DOHH2 (cell line): ENCODE results near the gene FFAR3.
A peak's percentile ranks its signal among the peaks of the same experiment; 100 is the strongest.

Source experiments
- H3F3A ChIP-seq: fragments of 200-600 bp; sonication (generic), shearing (Covaris generic); 2 replicates; pipeline ENCODE4 v1.6.0; 2016; ENCODE audit warnings: antibody characterized with exemption, mild to moderate bottlenecking; ENCODE audit not compliant: control insufficient read depth, insufficient read depth
- H3K27ac ChIP-seq: fragments of 200-600 bp; sonication (generic); 2 replicates; pipeline ENCODE4 v1.5.1; 2014; ENCODE audit warnings: low read depth, mild to moderate bottlenecking, low read length, moderate library complexity
- H3K27me3 ChIP-seq: fragments of 200-600 bp; sonication (generic); 2 replicates; pipeline ENCODE4 v1.6.1; 2014; ENCODE audit warnings: mild to moderate bottlenecking, low read length, mixed read lengths; ENCODE audit not compliant: control insufficient read depth
- H3K36me3 ChIP-seq: fragments of 200-600 bp; sonication (generic); 2 replicates; pipeline ENCODE4 v1.6.1; 2014; ENCODE audit warnings: mild to moderate bottlenecking, low read length, moderate library complexity, mixed read lengths; ENCODE audit not compliant: control insufficient read depth
- H3K4me1 ChIP-seq: fragments of 200-600 bp; sonication (generic); 2 replicates; pipeline ENCODE4 v1.6.1; 2014; ENCODE audit warnings: mild to moderate bottlenecking, low read length, mixed read lengths; ENCODE audit not compliant: control insufficient read depth
- H3K4me2 ChIP-seq: fragments of 200-600 bp; sonication (generic); 2 replicates; pipeline ENCODE4 v1.6.0; 2014; ENCODE audit warnings: mild to moderate bottlenecking, low read length, moderate library complexity
- H3K4me3 ChIP-seq: fragments of 200-600 bp; sonication (generic); 2 replicates; pipeline ENCODE4 v1.5.1; 2014; ENCODE audit warnings: mild to moderate bottlenecking, low read length, mixed read lengths
- H3K79me2 ChIP-seq: fragments of 200-600 bp; sonication (generic); 2 replicates; pipeline ENCODE4 v1.6.1; 2014; ENCODE audit warnings: mild to moderate bottlenecking, low read length, mixed read lengths; ENCODE audit not compliant: control insufficient read depth
- H3K9me2 ChIP-seq: fragments of 200-600 bp; sonication (generic); replicated peaks from 2 replicates; pipeline ENCODE4 v1.6.1; 2014; ENCODE audit warnings: mild to moderate bottlenecking, low read length, mixed read lengths; ENCODE audit not compliant: control insufficient read depth
- H3K9me3 ChIP-seq: fragments of 200-600 bp; sonication (generic); 2 replicates; pipeline ENCODE4 v1.6.1; 2014; ENCODE audit warnings: antibody characterized with exemption, low read length, mixed read lengths; ENCODE audit not compliant: control insufficient read depth, insufficient read depth
- H4K20me1 ChIP-seq: fragments of 200-600 bp; sonication (generic); 2 replicates; pipeline ENCODE4 v1.6.0; 2014; ENCODE audit warnings: low read depth, mild to moderate bottlenecking, antibody characterized with exemption, low read length, moderate library complexity; ENCODE audit not compliant: control insufficient read depth, insufficient read depth
- EZH2phosphoT487 ChIP-seq: fragments of 200-600 bp; sonication (generic); IDR thresholded peaks from 2 replicates; pipeline ENCODE4 v1.6.1; 2017; ENCODE audit warnings: borderline replicate concordance, mild to moderate bottlenecking, antibody characterized with exemption, low read length, moderate library complexity, mixed read lengths
- TF ChIP-seq, protein P1 (sequence below): fragments of 200-600 bp; sonication (generic); IDR thresholded peaks from one replicate; pipeline ENCODE4 v1.5.1; 2014; ENCODE audit warnings: antibody characterized with exemption, mild to moderate bottlenecking, low read depth, low read length; ENCODE audit not compliant: poor library complexity, severe bottlenecking

FFAR3 gene

GRCh38 chr19:35315883-35316282, 42.4 kb upstream of the FFAR3 start:
- Histone ChIP-seq H4K20me1 (no peaks in the 10 kb centered on the region), H3K36me3 (no peaks in the 10 kb centered on the region; the same call in 1 of the 2 replicates), H3K79me2 (no peaks in the 10 kb centered on the region), H3K4me2 (peak overlapping the region; percentile 86), H3K4me3 (peak overlapping the region; percentile 64), H3K4me1 (peaks cover 99% of the 10 kb centered on the region), H3K27ac (peak overlapping the region; percentile 98), H3K9me3 (no peaks in the 10 kb centered on the region), H3K9me2 (no peaks in the 10 kb centered on the region), H3F3A (peaks cover 27% of the 10 kb centered on the region), H3K27me3 (no peaks in the 10 kb centered on the region)
- TF ChIP-seq, protein P1, sequence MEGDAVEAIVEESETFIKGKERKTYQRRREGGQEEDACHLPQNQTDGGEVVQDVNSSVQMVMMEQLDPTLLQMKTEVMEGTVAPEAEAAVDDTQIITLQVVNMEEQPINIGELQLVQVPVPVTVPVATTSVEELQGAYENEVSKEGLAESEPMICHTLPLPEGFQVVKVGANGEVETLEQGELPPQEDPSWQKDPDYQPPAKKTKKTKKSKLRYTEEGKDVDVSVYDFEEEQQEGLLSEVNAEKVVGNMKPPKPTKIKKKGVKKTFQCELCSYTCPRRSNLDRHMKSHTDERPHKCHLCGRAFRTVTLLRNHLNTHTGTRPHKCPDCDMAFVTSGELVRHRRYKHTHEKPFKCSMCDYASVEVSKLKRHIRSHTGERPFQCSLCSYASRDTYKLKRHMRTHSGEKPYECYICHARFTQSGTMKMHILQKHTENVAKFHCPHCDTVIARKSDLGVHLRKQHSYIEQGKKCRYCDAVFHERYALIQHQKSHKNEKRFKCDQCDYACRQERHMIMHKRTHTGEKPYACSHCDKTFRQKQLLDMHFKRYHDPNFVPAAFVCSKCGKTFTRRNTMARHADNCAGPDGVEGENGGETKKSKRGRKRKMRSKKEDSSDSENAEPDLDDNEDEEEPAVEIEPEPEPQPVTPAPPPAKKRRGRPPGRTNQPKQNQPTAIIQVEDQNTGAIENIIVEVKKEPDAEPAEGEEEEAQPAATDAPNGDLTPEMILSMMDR: peak; percentile 59
- no peak for TF ChIP-seq EZH2phosphoT487

- H3K27ac ChIP-seq: peak overlapping the region; percentile 98
- H3K9me2 ChIP-seq: no peaks in the 10 kb centered on the region
- H3K9me3 ChIP-seq: no peaks in the 10 kb centered on the region
- peaks cover 33% of the 10 kb centered on the region for H3F3A ChIP-seq
- TF ChIP-seq EZH2phosphoT487: no peak
- TF ChIP-seq, protein P1: no peak
- H3K36me3 ChIP-seq: no peaks in the 10 kb centered on the region; the same call in 1 of the 2 replicates
- peaks cover 100% of the 10 kb centered on the region for H3K4me1 ChIP-seq
- no peaks in the 10 kb centered on the region for H4K20me1 ChIP-seq
- peak overlapping the region; percentile 86 for H3K4me2 ChIP-seq
- peak overlapping the region; percentile 64 for H3K4me3 ChIP-seq
- H3K79me2 ChIP-seq: no peaks in the 10 kb centered on the region
- no peaks in the 10 kb centered on the region for H3K27me3 ChIP-seq
These were observed 41.7 kb upstream of the FFAR3 start for GRCh38 chr19:35316560-35316959.

- Histone ChIP-seq H3K36me3 (no peaks in the 10 kb centered on the region; the same call in 1 of the 2 replicates), H3K4me1 (peaks cover 100% of the 10 kb centered on the region), H3K27me3 (no peaks in the 10 kb centered on the region), H3K27ac (peak overlapping the region; percentile 98), H3K9me3 (peaks cover 5% of the 10 kb centered on the region; the same call in 1 of the 2 replicates), H3K9me2 (no peaks in the 10 kb centered on the region), H3F3A (peaks cover 43% of the 10 kb centered on the region), H3K4me2 (peak overlapping the region; percentile 86), H4K20me1 (no peaks in the 10 kb centered on the region), H3K79me2 (no peaks in the 10 kb centered on the region), H3K4me3 (peak overlapping the region; percentile 64)
- TF ChIP-seq EZH2phosphoT487: no peak
- TF ChIP-seq, protein P1: no peak
These were observed 40.7 kb upstream of the FFAR3 start for GRCh38 chr19:35317464-35318043.
